H1 (cell line): ENCODE results near the gene TTL. TPM values are rescaled to one million over a fixed set of nuclear protein-coding genes. Genes with fewer than 3 reads are reported as not detected.

Source experiments
- CTCF ChIA-PET: fragments of 300-600 bp; sonication (Branson Sonifier 250); formaldehyde crosslinking; loops from one replicate; lab custom pipeline; 2021; ENCODE audit not compliant: partially characterized antibody; lab: Charles Lee
- POLR2A ChIA-PET: fragments of 300-600 bp; sonication (Branson Sonifier 250); formaldehyde crosslinking; loops from one replicate; lab custom pipeline; 2021; ENCODE audit warnings: inconsistent platforms; ENCODE audit not compliant: partially characterized antibody; lab: Charles Lee
- DNase-seq, 2 experiments: peaks; one replicate each; pipeline versions ENCODE4 v3.0.0 to v3.0.0-alpha.2; 2010 to 2022; ENCODE audit warnings: low spot score in 2 of 2, low read depth in 1 of 2, mixed read lengths in 1 of 2
- FAIRE-seq: peaks from 2 replicates; lab custom pipeline; 2011; peaks lifted over from hg19 to GRCh38; lab: Jason Lieb, UNC
- H2AFZ ChIP-seq: 2 replicates; pipeline ENCODE4 v1.8.1; 2012; ENCODE audit warnings: low read length, inconsistent platforms
- H2AK5ac ChIP-seq: 2 replicates; pipeline ENCODE4 v1.6.1; 2013; ENCODE audit warnings: low read depth, low read length
- H2BK120ac ChIP-seq: replicated peaks from 2 replicates; pipeline ENCODE3; 2013; ENCODE audit warnings: low read depth, low read length, inconsistent platforms
- H2BK12ac ChIP-seq: 2 replicates; pipeline ENCODE4 v1.6.1; 2013; ENCODE audit warnings: low read depth, low read length
- H2BK15ac ChIP-seq: 2 replicates; pipeline ENCODE4 v1.6.1; 2013; ENCODE audit warnings: low read length
- H2BK20ac ChIP-seq: 2 replicates; pipeline ENCODE4 v1.6.1; 2013; ENCODE audit warnings: low read length
- H2BK5ac ChIP-seq: 2 replicates; pipeline ENCODE4 v1.6.1; 2013; ENCODE audit warnings: low read depth, low read length
- H3K14ac ChIP-seq: 2 replicates; pipeline ENCODE4 v1.6.1; 2013; ENCODE audit warnings: inconsistent platforms; ENCODE audit not compliant: insufficient read length
- H3K18ac ChIP-seq: 2 replicates; pipeline ENCODE4 v1.6.1; 2013; ENCODE audit warnings: low read length; ENCODE audit errors: extremely low read depth
- H3K23ac ChIP-seq: 2 replicates; pipeline ENCODE4 v1.6.1; 2013; ENCODE audit warnings: inconsistent platforms; ENCODE audit not compliant: insufficient read length
- H3K23me2 ChIP-seq: 2 replicates; pipeline ENCODE4 v1.6.1; 2013; ENCODE audit warnings: low read depth, low read length
- H3K27ac ChIP-seq: 2 replicates; pipeline ENCODE4 v1.6.1; 2011; ENCODE audit warnings: low read depth, low read length, inconsistent platforms
- H3K27me3 ChIP-seq, 4 experiments: replicated peaks in 1 of 4; 1 replicate in 1 of 4; 2 replicates in 3 of 4; pipeline versions ENCODE4 v1.6.1 to v1.8.1; 2011 to 2013; ENCODE audit warnings: low read length in 3 of 4, mild to moderate bottlenecking in 3 of 4, inconsistent platforms in 2 of 4, mixed read lengths in 2 of 4, moderate library complexity in 1 of 4; ENCODE audit not compliant: control insufficient read depth in 3 of 4, insufficient read depth in 3 of 4; ENCODE audit errors: extremely low read depth in 1 of 4
- H3K36me3 ChIP-seq, 4 experiments: 2 replicates each; pipeline versions ENCODE4 v1.6.1 to v1.8.1; 2011 to 2013; ENCODE audit warnings: mild to moderate bottlenecking in 4 of 4, low read length in 3 of 4, moderate library complexity in 2 of 4, control low read depth in 1 of 4, inconsistent platforms in 1 of 4; ENCODE audit not compliant: insufficient read depth in 4 of 4, control insufficient read depth in 2 of 4
- H3K4ac ChIP-seq: replicated peaks from 2 replicates; pipeline ENCODE3; 2013; ENCODE audit warnings: low read length, low read depth, mixed read lengths, inconsistent platforms; ENCODE audit not compliant: insufficient read length
- H3K4me1 ChIP-seq, 4 experiments: replicated peaks in 1 of 4; 1 replicate in 1 of 4; 2 replicates in 3 of 4; pipeline versions ENCODE4 v1.6.1 to v1.8.1; 2011 to 2013; ENCODE audit warnings: low read length in 3 of 4, inconsistent platforms in 2 of 4, mixed read lengths in 1 of 4; ENCODE audit not compliant: insufficient read depth in 4 of 4, control insufficient read depth in 3 of 4
- H3K4me2 ChIP-seq, 2 experiments: 2 replicates each; pipeline versions ENCODE4 v1.6.1 to v1.8.1; 2011 to 2013; ENCODE audit warnings: low read depth in 2 of 2, low read length in 2 of 2, control low read depth in 1 of 2, inconsistent platforms in 1 of 2, mild to moderate bottlenecking in 1 of 2; ENCODE audit not compliant: insufficient read depth in 1 of 2
- H3K4me3 ChIP-seq, 4 experiments: fragments of 200-600, 300-600 bp in 1 of 4; sonication (generic), shearing (Covaris generic), sonication (Bioruptor Twin) in 1 of 4; 2 replicates each; pipeline versions ENCODE4 v1.5.1 to v1.8.1; 2011 to 2016; ENCODE audit warnings: low read length in 4 of 4, low read depth in 3 of 4, control low read depth in 2 of 4, inconsistent platforms in 2 of 4, mild to moderate bottlenecking in 2 of 4, mixed read lengths in 1 of 4, moderate library complexity in 1 of 4; ENCODE audit not compliant: insufficient read depth in 2 of 4; ENCODE audit errors: extremely low read depth in 1 of 4
- H3K56ac ChIP-seq: replicated peaks from 2 replicates; pipeline ENCODE3; 2013; ENCODE audit warnings: low read depth, mild to moderate bottlenecking, mixed read lengths, low read length, inconsistent platforms; ENCODE audit not compliant: insufficient read length
- H3K79me1 ChIP-seq: 2 replicates; pipeline ENCODE4 v1.6.1; 2013; ENCODE audit warnings: low read depth, low read length, control low read depth
- H3K79me2 ChIP-seq, 2 experiments: 2 replicates each; pipeline versions ENCODE4 v1.6.1 to v1.8.1; 2012 to 2013; ENCODE audit warnings: low read length in 2 of 2, mild to moderate bottlenecking in 2 of 2, inconsistent platforms in 1 of 2; ENCODE audit not compliant: insufficient read depth in 2 of 2, control insufficient read depth in 1 of 2
- H3K9ac ChIP-seq, 4 experiments: replicated peaks in 1 of 4; 1 replicate in 1 of 4; 2 replicates in 3 of 4; pipeline versions ENCODE4 v1.6.1 to v1.8.1; 2011 to 2013; ENCODE audit warnings: low read depth in 3 of 4, low read length in 3 of 4, control low read depth in 2 of 4, mild to moderate bottlenecking in 2 of 4, moderate library complexity in 2 of 4, inconsistent platforms in 1 of 4; ENCODE audit errors: extremely low read depth in 1 of 4
- H3K9me3 ChIP-seq, 2 experiments: 2 replicates each; pipeline versions ENCODE4 v1.6.1 to v1.8.1; 2012 to 2013; ENCODE audit warnings: mild to moderate bottlenecking in 2 of 2, moderate library complexity in 2 of 2, control low read depth in 1 of 2, inconsistent platforms in 1 of 2, low read depth in 1 of 2, low read length in 1 of 2, mixed read lengths in 1 of 2; ENCODE audit not compliant: insufficient read depth in 2 of 2
- H4K20me1 ChIP-seq, 2 experiments: replicated peaks in 1 of 2; 2 replicates each; pipeline versions ENCODE3 to v1.8.1; 2011 to 2013; ENCODE audit warnings: inconsistent platforms in 2 of 2, low read length in 2 of 2, mild to moderate bottlenecking in 1 of 2; ENCODE audit not compliant: insufficient read depth in 2 of 2, control insufficient read depth in 1 of 2
- H4K5ac ChIP-seq: 2 replicates; pipeline ENCODE4 v1.6.1; 2013; ENCODE audit warnings: low read length, low read depth, mixed read lengths, inconsistent platforms; ENCODE audit not compliant: insufficient read length
- H4K8ac ChIP-seq: 2 replicates; pipeline ENCODE4 v1.8.0; 2013; ENCODE audit warnings: mild to moderate bottlenecking, moderate library complexity, low read length, inconsistent platforms; ENCODE audit not compliant: insufficient read depth; ENCODE audit errors: extremely low read depth
- H4K91ac ChIP-seq: replicated peaks from 2 replicates; pipeline ENCODE3; 2013; ENCODE audit warnings: low read length, mixed read lengths, inconsistent platforms; ENCODE audit not compliant: insufficient read length
- EGR1 ChIP-seq: IDR thresholded peaks from 2 replicates; pipeline ENCODE4 v1.6.1; 2011; ENCODE audit warnings: low read depth, low read length, borderline replicate concordance
- HDAC2 ChIP-seq, 2 experiments: fragments of 300-600 bp in 1 of 2; sonication (generic) in 1 of 2; IDR thresholded peaks; 2 replicates each; pipeline ENCODE4 v1.6.1; 2011 to 2012; ENCODE audit warnings: low read depth in 2 of 2, low read length in 2 of 2, mild to moderate bottlenecking in 2 of 2, moderate library complexity in 2 of 2, borderline replicate concordance in 1 of 2, inconsistent platforms in 1 of 2
- WGBS, 2 experiments: shearing (Covaris generic) in 1 of 2; methylation state at CpG; one replicate each; pipeline versions ENCODE4 v1.1.6 to v1.1.7; 2013 to 2015; ENCODE audit warnings: low lambda C conversion rate in 2 of 2, mixed read lengths in 2 of 2, inconsistent platforms in 1 of 2, low coverage in 1 of 2, missing lambda C conversion rate in 1 of 2; ENCODE audit not compliant: insufficient replicate concordance in 2 of 2, insufficient coverage in 1 of 2, insufficient read length in 1 of 2; ENCODE audit errors: extremely low coverage in 1 of 2, missing lambda C conversion rate in 1 of 2; 5-methylcytosine and 5-hydroxymethylcytosine counted together
- polyA plus RNA-seq, 7 experiments: library from polyadenylated mRNA; depleted of rRNA in 3 of 7; stranded (reverse) in 5 of 7; unstranded in 2 of 7; fragments of >200 nt in 5 of 7; fragments of 200-250 nt in 2 of 7; gene quantifications; 1 replicate in 5 of 7; 2 replicates in 1 of 7; 4 replicates in 1 of 7; pipeline versions ENCODE4 v1.2.1 to v1.2.3, GENCODE V29; 2011 to 2013; ENCODE audit warnings: missing spikeins in 2 of 7, mixed read lengths in 2 of 7
- total RNA-seq: library from RNA; stranded (reverse); fragmentation: NEBNext Ultra II Directional; extraction: Animal tissue kit (Norgen Biotek cat#: 25700); gene quantifications from 2 replicates; pipeline ENCODE4 v1.2.1, GENCODE V29; 2021

Gene TTL
- total and polyA plus RNA-seq, 2 of the 8 experiments (the other 6 are each of a cell fraction or from before 2014, with no cell fraction given) = 17.5 to 57.1 TPM

GRCh38 chr2:112580084-112580483, 98.1 kb downstream of the TTL start:
- H3K14ac ChIP-seq = no peak overlapping the region
- H3K56ac ChIP-seq = no peak overlapping the region
- no peak overlapping the region for H3K4ac ChIP-seq
- peaks cover 0 to 2% of the 10 kb centered on the region in 2 experiments for H4K20me1 ChIP-seq
- H3K18ac ChIP-seq = no peak overlapping the region
- no peak overlapping the region for H4K91ac ChIP-seq
- no peaks in the 10 kb centered on the region for H3K79me2 ChIP-seq
- DNase-seq (no peak), FAIRE-seq (no peak)
- H3K79me1 ChIP-seq = no peaks in the 10 kb centered on the region
- no peak overlapping the region for H3K27ac ChIP-seq
- H4K8ac ChIP-seq = no peak overlapping the region
- H3K27me3 ChIP-seq = no peaks in the 10 kb centered on the region
- no peak overlapping the region for H3K9ac ChIP-seq
- no peak overlapping the region for H2BK120ac ChIP-seq
- H4K5ac ChIP-seq = no peak overlapping the region
- no peak overlapping the region for H2AFZ ChIP-seq
- no peak overlapping the region for H2BK12ac ChIP-seq
- no peak overlapping the region for H3K4me3 ChIP-seq
- H3K23ac ChIP-seq = no peak overlapping the region
- no peaks in the 10 kb centered on the region for H3K9me3 ChIP-seq
- H3K36me3 ChIP-seq = peaks cover 2 to 14% (median 7%) of the 10 kb centered on the region in 4 experiments; a peak in 7 of 8 replicates
- CTCF ChIA-PET = interaction anchor here (0.6 to 0.7 kb wide), 2 partner anchors 147 to 354 kb away, joined by 3 read pairs; no protein-coding TSS in a partner anchor
- WGBS, 2 experiments = 93% methylated on average over 7 of the region's 7 CpGs; no CpG with 5 or more reads in 1 of the 2 experiments
- no peak for TF ChIP-seq EGR1
- TF ChIP-seq HDAC2 (IDR thresholded peaks at IDR 0.05; ENCODE audit: borderline replicate concordance in 1 of 2, low read depth in 2 of 2, low read length in 2 of 2) = no peak
- TF ChIP-seq, all 59 proteins: peak for 0
- Histone ChIP-seq H3K23me2 (peaks cover 9% of the 10 kb centered on the region; the same call in 1 of the 2 replicates), H3K4me1 (peaks cover 0 to 4% (median 0%) of the 10 kb centered on the region in 4 experiments; a peak in 3 of 7 replicates), H2BK5ac (no peak overlapping the region), H2AK5ac (no peak overlapping the region), H2BK15ac (no peak overlapping the region), H3K4me2 (no peak overlapping the region), H2BK20ac (no peak overlapping the region)
- POLR2A ChIA-PET = interaction anchor here (1.0 kb wide), 1 partner anchor 8 kb away, joined by 3 read pairs; no protein-coding TSS in a partner anchor
